MCF 10A (cell line): ENCODE results near the gene CREG1. TPM values are rescaled to one million over a fixed set of nuclear protein-coding genes. Genes with fewer than 3 reads are reported as not detected.

Experiments used
- BruUV-seq: library from RNA; stranded (reverse); fragments of 400-500 nt; replicated peaks from 2 replicates; lab custom pipeline; 2021; lab: Mats Ljungman, UMichigan
- CTCF ChIA-PET: fragments of 300-600 bp; sonication (Branson Sonifier 250); formaldehyde crosslinking; extraction: SDS; loops from one replicate; lab custom pipeline; 2021; ENCODE audit warnings: antibody characterized with exemption, inconsistent platforms; lab: Yijun Ruan, JAX
- POLR2A ChIA-PET: fragments of 300-600, 350-650 bp; sonication (Branson Sonifier 250); formaldehyde crosslinking; extraction: SDS; loops from one replicate; lab custom pipeline; 2020; ENCODE audit warnings: antibody characterized with exemption, inconsistent platforms; lab: Yijun Ruan, JAX
- DNase-seq: peaks from one replicate; pipeline ENCODE4 v3.0.0-alpha.2; 2018; ENCODE audit not compliant: unreplicated experiment
- H3K27ac Mint-ChIP-seq: one replicate; pipeline ENCODE4 v1.8.0; 2022; ENCODE audit warnings: mild to moderate bottlenecking, low read depth, mixed read lengths; ENCODE audit not compliant: unreplicated experiment
- H3K27me3 Mint-ChIP-seq: one replicate; pipeline ENCODE4 v1.8.0; 2022; ENCODE audit warnings: mixed read lengths; ENCODE audit not compliant: insufficient read depth, unreplicated experiment
- H3K36me3 Mint-ChIP-seq: one replicate; pipeline ENCODE4 v1.8.0; 2022; ENCODE audit warnings: mild to moderate bottlenecking, moderate library complexity, mixed read lengths; ENCODE audit not compliant: insufficient read depth, unreplicated experiment
- H3K4me1 Mint-ChIP-seq: one replicate; pipeline ENCODE4 v1.8.0; 2022; ENCODE audit warnings: mixed read lengths; ENCODE audit not compliant: insufficient read depth, unreplicated experiment
- H3K4me3 Mint-ChIP-seq: one replicate; pipeline ENCODE4 v1.8.0; 2022; ENCODE audit warnings: mild to moderate bottlenecking, moderate library complexity, mixed read lengths; ENCODE audit not compliant: unreplicated experiment
- H3K9me3 Mint-ChIP-seq: one replicate; pipeline ENCODE4 v1.8.0; 2022; ENCODE audit warnings: mixed read lengths; ENCODE audit not compliant: unreplicated experiment
- intact Hi-C: fragments of 100-400 bp; cut with micrococcal nuclease; formaldehyde crosslinking; loops from 2 replicates; pipeline ENCODE4 v1.14.1; 2022
- total RNA-seq: library from RNA; stranded (reverse); gene quantifications from 2 replicates; pipeline ENCODE4 v1.2.3, GENCODE V29; 2022
- TF ChIP-seq, protein P1 (sequence below): fragments of 200-600 bp; IDR thresholded peaks from one replicate; pipeline ENCODE4 v1.8.0; 2022; ENCODE audit warnings: antibody characterized with exemption, mild to moderate bottlenecking; ENCODE audit not compliant: unreplicated experiment

Gene CREG1
- total RNA-seq, 1 experiment from 2014 or later: 154 TPM

DNA sequence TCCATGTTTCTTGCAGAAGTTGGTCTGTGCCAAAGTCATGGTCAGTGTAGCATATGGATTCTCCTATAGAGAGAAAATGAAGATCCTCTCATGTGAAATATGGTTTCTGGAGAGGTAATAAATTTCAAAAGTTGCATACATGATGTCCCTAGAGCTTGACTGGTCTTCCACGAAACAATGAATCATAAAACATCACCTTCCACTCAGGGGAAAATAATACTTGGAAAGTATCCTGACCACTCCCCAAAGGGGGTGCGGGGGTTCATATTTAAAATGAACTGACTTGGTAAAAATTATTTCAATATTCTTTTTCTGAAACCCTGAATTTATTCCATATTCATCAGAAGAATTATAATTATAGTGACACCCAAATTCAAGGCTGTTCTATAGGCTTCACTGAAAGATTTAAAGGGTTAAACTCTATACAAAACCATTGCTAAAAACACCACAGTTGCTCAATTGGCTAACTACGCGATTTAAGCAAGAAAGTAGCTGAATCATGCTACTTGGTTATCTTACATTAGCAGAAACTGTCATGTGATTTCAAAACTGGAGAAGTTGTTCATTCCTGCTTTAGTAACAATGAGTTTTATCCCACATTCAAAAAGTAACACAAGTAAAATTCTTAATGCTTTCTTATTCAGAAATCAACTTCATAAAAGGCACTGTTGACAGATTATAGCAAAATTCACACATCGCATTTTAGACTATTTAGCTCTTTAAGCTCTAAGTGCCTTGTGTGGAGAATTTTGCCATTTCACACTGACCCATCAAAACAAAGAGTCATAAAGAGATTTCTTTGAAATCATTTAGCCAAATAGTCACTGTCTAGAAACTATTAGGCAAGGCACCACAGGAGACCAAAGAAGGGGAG lies 5.3 kb downstream of the CREG1 start:
- TF ChIP-seq, protein P1, sequence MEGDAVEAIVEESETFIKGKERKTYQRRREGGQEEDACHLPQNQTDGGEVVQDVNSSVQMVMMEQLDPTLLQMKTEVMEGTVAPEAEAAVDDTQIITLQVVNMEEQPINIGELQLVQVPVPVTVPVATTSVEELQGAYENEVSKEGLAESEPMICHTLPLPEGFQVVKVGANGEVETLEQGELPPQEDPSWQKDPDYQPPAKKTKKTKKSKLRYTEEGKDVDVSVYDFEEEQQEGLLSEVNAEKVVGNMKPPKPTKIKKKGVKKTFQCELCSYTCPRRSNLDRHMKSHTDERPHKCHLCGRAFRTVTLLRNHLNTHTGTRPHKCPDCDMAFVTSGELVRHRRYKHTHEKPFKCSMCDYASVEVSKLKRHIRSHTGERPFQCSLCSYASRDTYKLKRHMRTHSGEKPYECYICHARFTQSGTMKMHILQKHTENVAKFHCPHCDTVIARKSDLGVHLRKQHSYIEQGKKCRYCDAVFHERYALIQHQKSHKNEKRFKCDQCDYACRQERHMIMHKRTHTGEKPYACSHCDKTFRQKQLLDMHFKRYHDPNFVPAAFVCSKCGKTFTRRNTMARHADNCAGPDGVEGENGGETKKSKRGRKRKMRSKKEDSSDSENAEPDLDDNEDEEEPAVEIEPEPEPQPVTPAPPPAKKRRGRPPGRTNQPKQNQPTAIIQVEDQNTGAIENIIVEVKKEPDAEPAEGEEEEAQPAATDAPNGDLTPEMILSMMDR: no peak
- ChIA-PET CTCF (interaction anchor here (0.6 to 11.5 kb wide), 14 partner anchors 6 to 388 kb away, joined by 3 to 139 read pairs (median 4); no protein-coding TSS in a partner anchor), POLR2A (interaction anchor here (0.6 to 10.9 kb wide), 18 partner anchors 8 to 388 kb away, joined by 3 to 152 read pairs (median 4); partner anchors contain the start of genes DCAF6 and MPC2)
- Mint-ChIP-seq H3K36me3 (peaks cover 63% of the 10 kb centered on the region), H3K4me3 (peak overlapping the region; percentile 87), H3K27me3 (no peaks in the 10 kb centered on the region), H3K4me1 (peaks cover 53% of the 10 kb centered on the region), H3K9me3 (no peaks in the 10 kb centered on the region), H3K27ac (peak overlapping the region; percentile 76)
- DNase-seq: peak; percentile 86
- no TSS peak for BruUV-seq
- intact Hi-C loops: loop anchor here (5.0 kb wide), 1 partner anchor 326 kb away; the partner anchor contains the start of gene POU2F1

DNA sequence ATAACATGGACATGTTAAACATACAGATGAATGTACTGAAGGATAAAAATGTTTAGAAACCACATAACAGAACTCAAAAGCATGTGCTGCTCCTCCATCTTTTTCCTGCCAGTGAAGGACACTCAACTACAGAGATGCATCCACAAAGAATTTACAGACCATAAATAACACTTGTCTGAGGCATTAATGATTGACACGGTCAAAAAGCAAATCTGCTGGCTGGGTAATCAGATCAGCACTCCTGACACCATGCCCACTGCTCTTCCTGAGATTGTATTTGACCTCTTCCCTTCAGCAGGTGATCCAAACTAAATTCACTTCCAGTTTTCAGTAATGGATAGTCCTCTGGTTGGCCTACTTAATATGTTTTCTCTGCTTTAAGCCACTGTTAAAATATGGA lies 6.6 kb downstream of the CREG1 start:
- H3K27me3 Mint-ChIP-seq: no peaks in the 10 kb centered on the region
- peaks cover 58% of the 10 kb centered on the region for H3K4me1 Mint-ChIP-seq
- no peaks in the 10 kb centered on the region for H3K9me3 Mint-ChIP-seq
- no peak for DNase-seq
- TF ChIP-seq, protein P1: no peak
- H3K27ac Mint-ChIP-seq: peak overlapping the region; percentile 76
- BruUV-seq: no TSS peak
- ChIA-PET POLR2A (interaction anchor here (0.7 to 3.3 kb wide), 4 partner anchors 25 to 388 kb away, joined by 3 to 19 read pairs (median 4); no protein-coding TSS in a partner anchor), CTCF (interaction anchor here (0.6 to 8.3 kb wide), 8 partner anchors 9 to 1794 kb away, joined by 3 to 79 read pairs (median 4); no protein-coding TSS in a partner anchor)
- no peak overlapping the region for H3K4me3 Mint-ChIP-seq
- intact Hi-C loops: loop anchor here (5.0 kb wide), 1 partner anchor 325 kb away; the partner anchor contains the start of gene POU2F1
- H3K36me3 Mint-ChIP-seq: peaks cover 71% of the 10 kb centered on the region

DNA sequence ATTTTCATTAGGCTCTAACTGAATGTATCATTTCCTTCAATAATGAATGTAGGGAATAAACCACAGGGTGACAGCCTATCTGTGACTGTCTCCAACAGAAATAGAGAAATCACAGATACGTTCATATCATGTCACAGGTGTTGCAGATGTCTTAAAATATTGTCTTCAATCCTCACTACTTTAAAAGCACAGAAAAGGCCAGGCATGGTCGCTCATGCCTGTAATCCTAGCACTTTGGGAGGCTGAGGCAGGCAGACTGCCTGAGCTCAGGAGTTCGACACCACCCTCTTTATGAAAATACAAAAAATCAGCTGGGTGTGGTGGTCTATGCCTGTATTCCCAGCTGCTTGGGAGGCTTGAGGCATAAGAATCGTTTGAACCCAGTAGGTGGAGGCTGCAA lies 8.2 kb downstream of the CREG1 start:
- H3K4me3 Mint-ChIP-seq: no peak overlapping the region
- DNase-seq: no peak
- POLR2A ChIA-PET: interaction anchor here (0.9 to 6.7 kb wide), 5 partner anchors 8 to 323 kb away, joined by 3 to 99 read pairs (median 4); partner anchors contain the start of gene CREG1
- no TSS peak for BruUV-seq
- TF ChIP-seq, protein P1: no peak
- peaks cover 58% of the 10 kb centered on the region for H3K4me1 Mint-ChIP-seq
- H3K27me3 Mint-ChIP-seq: no peaks in the 10 kb centered on the region
- intact Hi-C loops: loop anchor here (5.0 kb wide), 1 partner anchor 323 kb away; the partner anchor contains the start of gene POU2F1
- peaks cover 74% of the 10 kb centered on the region for H3K36me3 Mint-ChIP-seq
- CTCF ChIA-PET: interaction anchor here (0.6 to 6.6 kb wide), 6 partner anchors 9 to 590 kb away, joined by 3 to 139 read pairs (median 9); partner anchors contain the start of gene CREG1
- peak overlapping the region; percentile 43 for H3K27ac Mint-ChIP-seq
- no peaks in the 10 kb centered on the region for H3K9me3 Mint-ChIP-seq
